Endothelial cell of umbilical vein (primary cell): Measurements from ENCODE around the gene CRABP1. TPM values are rescaled to one million over a fixed set of nuclear protein-coding genes. Genes with fewer than 3 reads are reported as not detected.
A peak's percentile ranks its signal among the peaks of the same experiment; 100 is the strongest.

Source experiments
- BruUV-seq: library from RNA; stranded (reverse); fragments of 400-500 nt; replicated peaks from 2 replicates; lab custom pipeline; 2021; lab: Mats Ljungman, UMichigan
- CTCF ChIA-PET: fragments of 300-600, 350-600 bp; sonication (Branson Sonifier 250); formaldehyde crosslinking; loops from one replicate; lab custom pipeline; 2021; ENCODE audit warnings: antibody characterized with exemption, inconsistent platforms; lab: Charles Lee
- POLR2A ChIA-PET: fragments of 300-600, 350-600 bp; sonication (Branson Sonifier 250); formaldehyde crosslinking; loops from one replicate; lab custom pipeline; 2021; ENCODE audit warnings: antibody characterized with exemption, inconsistent platforms; lab: Charles Lee
- DNase-seq: peaks from one replicate; pipeline ENCODE4 v3.0.0-alpha.2; 2011; ENCODE audit warnings: low read depth, low spot score
- FAIRE-seq: peaks from 2 replicates; lab custom pipeline; 2011; peaks lifted over from hg19 to GRCh38; lab: Jason Lieb, UNC
- H2AFZ ChIP-seq: 2 replicates; pipeline ENCODE4 v1.6.0; 2012; ENCODE audit warnings: low read depth, low read length, control low read depth, inconsistent platforms
- H3K27ac ChIP-seq: 2 replicates; pipeline ENCODE4 v1.5.1; 2011; ENCODE audit warnings: low read depth, mild to moderate bottlenecking, control low read depth, low read length, moderate library complexity; ENCODE audit not compliant: insufficient read depth
- H3K27me3 ChIP-seq, 2 experiments: 2 replicates each; pipeline versions ENCODE4 v1.6.0 to v1.6.1; 2011; ENCODE audit warnings: low read length in 2 of 2, mixed read lengths in 1 of 2; ENCODE audit not compliant: control insufficient read depth in 2 of 2, insufficient read depth in 2 of 2
- H3K36me3 ChIP-seq, 2 experiments: 2 replicates in 1 of 2; 3 replicates in 1 of 2; pipeline ENCODE4 v1.5.1; 2011; ENCODE audit warnings: low read length in 2 of 2, mild to moderate bottlenecking in 1 of 2, moderate library complexity in 1 of 2; ENCODE audit not compliant: control insufficient read depth in 2 of 2, insufficient read depth in 2 of 2; ENCODE audit errors: extremely low read depth in 1 of 2
- H3K4me1 ChIP-seq: 3 replicates; pipeline ENCODE4 v1.5.1; 2011; ENCODE audit warnings: mild to moderate bottlenecking, low read length; ENCODE audit not compliant: control insufficient read depth, insufficient read depth; ENCODE audit errors: extremely low read depth
- H3K4me2 ChIP-seq: 2 replicates; pipeline ENCODE4 v1.6.1; 2011; ENCODE audit warnings: low read length, control low read depth, mixed read lengths; ENCODE audit not compliant: insufficient read depth
- H3K4me3 ChIP-seq, 3 experiments: fragments of 200-600 bp in 1 of 3; sonication (generic), shearing (Covaris generic) in 1 of 3; replicated peaks in 1 of 3; 2 replicates each; pipeline ENCODE4 v1.5.1; 2011 to 2016; ENCODE audit warnings: control low read depth in 3 of 3, low read length in 3 of 3, mild to moderate bottlenecking in 2 of 3, inconsistent platforms in 1 of 3, low read depth in 1 of 3, moderate library complexity in 1 of 3; ENCODE audit not compliant: insufficient read depth in 1 of 3
- H3K79me2 ChIP-seq: 2 replicates; pipeline ENCODE4 v1.6.0; 2012; ENCODE audit warnings: low read length, inconsistent platforms; ENCODE audit not compliant: control insufficient read depth, insufficient read depth
- H3K9ac ChIP-seq: replicated peaks from 2 replicates; pipeline ENCODE3; 2011; ENCODE audit warnings: low read length, control low read depth; ENCODE audit not compliant: insufficient read depth; ENCODE audit errors: extremely low read depth
- H3K9me1 ChIP-seq: replicated peaks from 3 replicates; pipeline ENCODE4 v1.6.0; 2011; ENCODE audit warnings: mild to moderate bottlenecking, low read length; ENCODE audit not compliant: control insufficient read depth, insufficient read depth; ENCODE audit errors: extremely low read depth
- H3K9me3 ChIP-seq: replicated peaks from 2 replicates; pipeline ENCODE4 v1.5.1; 2012; ENCODE audit warnings: low read length, inconsistent platforms; ENCODE audit not compliant: control insufficient read depth, insufficient read depth
- H4K20me1 ChIP-seq: replicated peaks from 2 replicates; pipeline ENCODE3; 2011; ENCODE audit warnings: mild to moderate bottlenecking, low read length; ENCODE audit not compliant: control insufficient read depth, insufficient read depth; ENCODE audit errors: extremely low read depth
- CTCF ChIP-seq, 2 donors: IDR thresholded peaks; 1 replicate in 1 of 2; 2 replicates in 1 of 2; pipeline ENCODE4 v1.5.1; 2011; ENCODE audit warnings: low read length in 2 of 2, mild to moderate bottlenecking in 2 of 2, moderate library complexity in 2 of 2, control low read depth in 1 of 2, inconsistent platforms in 1 of 2, low read depth in 1 of 2; ENCODE audit not compliant: insufficient read depth in 1 of 2; ENCODE audit errors: extremely low read depth in 1 of 2
- EZH2 ChIP-seq: IDR thresholded peaks from 2 replicates; pipeline ENCODE4 v1.6.1; 2012; ENCODE audit warnings: borderline replicate concordance, low read depth, mild to moderate bottlenecking, moderate library complexity, low read length, inconsistent platforms; ENCODE audit not compliant: severe bottlenecking
- FOS ChIP-seq: IDR thresholded peaks from 2 replicates; pipeline ENCODE4 v1.6.1; 2011; ENCODE audit warnings: mild to moderate bottlenecking, low read length, moderate library complexity, borderline replicate concordance; ENCODE audit not compliant: insufficient read depth
- GATA2 ChIP-seq: IDR thresholded peaks from 2 replicates; pipeline ENCODE4 v1.7.0; 2011; ENCODE audit warnings: low read depth, mild to moderate bottlenecking, moderate library complexity, mixed read lengths, low read length; ENCODE audit not compliant: insufficient read length, insufficient read depth
- JUN ChIP-seq: IDR thresholded peaks from 2 replicates; pipeline ENCODE4 v1.6.1; 2011; ENCODE audit warnings: borderline replicate concordance, low read depth; ENCODE audit not compliant: insufficient read length, insufficient read depth
- MAX ChIP-seq: IDR thresholded peaks from 2 replicates; pipeline ENCODE4 v1.6.1; 2011; ENCODE audit not compliant: insufficient read depth, insufficient read length
- MYC ChIP-seq: IDR thresholded peaks from one replicate; pipeline ENCODE4 v1.6.1; 2011; ENCODE audit warnings: mild to moderate bottlenecking, low read depth, low read length
- POLR2A ChIP-seq: IDR thresholded peaks from 2 replicates; pipeline ENCODE4 v1.6.1; 2012; ENCODE audit warnings: low read depth, mild to moderate bottlenecking, control low read depth, low read length
- POLR2AphosphoS5 ChIP-seq: IDR thresholded peaks from 2 replicates; pipeline ENCODE4 v1.6.1; 2012; ENCODE audit warnings: low read depth, mild to moderate bottlenecking, control low read depth, low read length, moderate library complexity; ENCODE audit not compliant: insufficient read depth
- dilution Hi-C: fragments of 300-500 bp; cut with MboI; formaldehyde crosslinking; loops from one replicate; pipeline ENCODE4 v1.15.0; 2019; ENCODE audit warnings: low sequenced_read_pairs; ENCODE audit not compliant: extremely low pct_ligation_motif_present
- intact Hi-C: fragments of 100-400 bp; cut with micrococcal nuclease; formaldehyde crosslinking; loops from one replicate; pipeline ENCODE4 v1.10.0; 2022
- polyA plus RNA-seq, 4 experiments: library from polyadenylated mRNA; depleted of rRNA in 3 of 4; stranded (reverse) in 3 of 4; unstranded in 1 of 4; fragments of >200 nt; gene quantifications; 2 replicates each; pipeline versions ENCODE4 v1.2.1 to v1.2.3, GENCODE V29; 2011 to 2012; ENCODE audit warnings: missing spikeins in 1 of 4
- total RNA-seq: library from RNA; stranded (reverse); gene quantifications from 2 replicates; pipeline ENCODE4 v1.2.3, GENCODE V29; 2021

CRABP1 gene
- total and polyA plus RNA-seq, 2 donors (not counting 3 experiments of a cell fraction or from before 2014, with no cell fraction given) = 0.11 TPM; not detected in 1

GRCh38 chr15:78339559-78339958 is 594 bp upstream of the CRABP1 start:
- H3K36me3 ChIP-seq = no peaks in the 10 kb centered on the region
- no TSS peak for BruUV-seq
- no peak overlapping the region for H3K27ac ChIP-seq
- H3K4me1 ChIP-seq = peaks cover 3% of the 10 kb centered on the region
- H3K9me3 ChIP-seq = no peaks in the 10 kb centered on the region
- DNase-seq = no peak
- H3K79me2 ChIP-seq = no peaks in the 10 kb centered on the region
- intact Hi-C loops (no loop called here), dilution Hi-C loops (no loop called here)
- POLR2A ChIA-PET = no interaction called here
- peaks cover 46 to 57% of the 10 kb centered on the region in 2 experiments for H3K27me3 ChIP-seq
- H3K4me3 ChIP-seq = no peak overlapping the region
- H4K20me1 ChIP-seq = no peaks in the 10 kb centered on the region
- CTCF ChIA-PET = interaction anchor here (1.9 kb wide), 1 partner anchor 83 kb away, joined by 6 read pairs; no protein-coding TSS in a partner anchor
- H3K9me1 ChIP-seq = no peaks in the 10 kb centered on the region
- no peak for FAIRE-seq
- H3K9ac ChIP-seq = no peak overlapping the region
- peak; percentile 23 for TF ChIP-seq EZH2
- no peak for TF ChIP-seq POLR2AphosphoS5
- TF ChIP-seq JUN = no peak
- H3K4me2 ChIP-seq = no peak overlapping the region
- no peak overlapping the region for H2AFZ ChIP-seq

- intact Hi-C loops (no loop called here), dilution Hi-C loops (no loop called here)
- ChIA-PET POLR2A (no interaction called here), CTCF (no interaction called here)
- Histone ChIP-seq H3K27me3 (peaks cover 53 to 65% of the 10 kb centered on the region in 2 experiments), H3K4me3 (no peak overlapping the region), H2AFZ (no peak overlapping the region), H4K20me1 (no peaks in the 10 kb centered on the region), H3K9ac (no peak overlapping the region), H3K79me2 (no peaks in the 10 kb centered on the region), H3K9me1 (no peaks in the 10 kb centered on the region), H3K36me3 (no peaks in the 10 kb centered on the region), H3K4me2 (no peak overlapping the region), H3K9me3 (no peaks in the 10 kb centered on the region), H3K4me1 (peaks cover 3% of the 10 kb centered on the region), H3K27ac (no peak overlapping the region)
- TF ChIP-seq JUN = no peak
- no peak for TF ChIP-seq MYC
- no peak for TF ChIP-seq CTCF (IDR thresholded peaks at IDR 0.05; ENCODE audit: extremely low read depth in 1 of 2, insufficient read depth in 1 of 2, low read depth in 1 of 2, low read length in 2 of 2)
- no peak for TF ChIP-seq FOS
- no peak for TF ChIP-seq GATA2
- TF ChIP-seq POLR2A = no peak
- TF ChIP-seq EZH2 = peak; percentile 91
- TF ChIP-seq MAX = no peak
- no peak for TF ChIP-seq POLR2AphosphoS5
- BruUV-seq = no TSS peak
- FAIRE-seq = no peak
- no peak for DNase-seq
Observed at GRCh38 chr15:78341057-78341987, 1.2 kb downstream of the CRABP1 start.
